ENCODE measurements around the gene ITPR1. TPM values are rescaled to one million over a fixed set of nuclear protein-coding genes. Genes with fewer than 3 reads are reported as not detected.

Gene ITPR1
- total RNA-seq, 2 experiments from 2014 or later, result 84.4 to 104 TPM

GRCh38 chr3:4795905-4796304 is 302.8 kb downstream of the ITPR1 start:
- H3K36me3 ChIP-seq (ENCODE audit: insufficient read depth, low read length), result peaks cover 34% of the 10 kb centered on the region
- H3K27ac ChIP-seq (ENCODE audit: low read depth, low read length, poor library complexity, severe bottlenecking), result no peak overlapping the region
- TF ChIP-seq CTCF (conservative IDR thresholded peaks at IDR 0.05; ENCODE audit: low read length), result no peak
- no peak for TF ChIP-seq EZH2phosphoT487 (IDR thresholded peaks at IDR 0.05; ENCODE audit: borderline replicate concordance, low read depth, low read length)
- H3K4me3 ChIP-seq (ENCODE audit: low read depth, low read length, poor library complexity, severe bottlenecking), result no peak overlapping the region
- no peaks in the 10 kb centered on the region for H3K4me1 ChIP-seq (ENCODE audit: insufficient read depth, low read length, poor library complexity, severe bottlenecking)
- no peaks in the 10 kb centered on the region for H3K9me2 ChIP-seq (ENCODE audit: insufficient read depth, low read length)
- no peaks in the 10 kb centered on the region for H3K9me3 ChIP-seq (ENCODE audit: low read length)
- no peak overlapping the region for H3K4me2 ChIP-seq (ENCODE audit: low read length)
- intact Hi-C loops (cut with micrococcal nuclease; ENCODE audit: unreplicated experiment), result no loop called here
- H3K79me2 ChIP-seq (ENCODE audit: insufficient read depth, low read depth, low read length), result no peaks in the 10 kb centered on the region
- H2AFZ ChIP-seq (ENCODE audit: low read length), result no peak overlapping the region
- no peaks in the 10 kb centered on the region for H4K20me1 ChIP-seq (ENCODE audit: insufficient read depth, low read length)
- DNase-seq (ENCODE audit: low spot score), result no peak
- POLR2A ChIA-PET, result interaction anchor here (0.6 to 0.7 kb wide), 3 partner anchors 120 to 1688 kb away, joined by 3 to 4 read pairs (median 3); no protein-coding TSS in a partner anchor
- CTCF ChIA-PET (ENCODE audit: unreplicated experiment), result no interaction called here
- no TSS peak for BruUV-seq (replicated peaks)

GRCh38 chr3:4797201-4797705 is 304.1 kb downstream of the ITPR1 start:
- intact Hi-C loops (cut with micrococcal nuclease; ENCODE audit: unreplicated experiment), result no loop called here

More at GRCh38 chr3:4797201-4797705, 304.1 kb downstream of the ITPR1 start:
- DNase-seq (ENCODE audit: low spot score), result no peak
- no peak overlapping the region for H2AFZ ChIP-seq (ENCODE audit: low read length)
- no peaks in the 10 kb centered on the region for H4K20me1 ChIP-seq (ENCODE audit: insufficient read depth, low read length)
- H3K36me3 ChIP-seq (ENCODE audit: insufficient read depth, low read length), result peaks cover 36% of the 10 kb centered on the region; the same call in 1 of the 2 replicates
- no peak overlapping the region for H3K4me3 ChIP-seq (ENCODE audit: low read depth, low read length, poor library complexity, severe bottlenecking)
- ChIA-PET CTCF (ENCODE audit: unreplicated experiment) (no interaction called here), POLR2A (interaction anchor here (1.1 kb wide), 1 partner anchor 13 kb away, joined by 5 read pairs; no protein-coding TSS in a partner anchor)
- no peaks in the 10 kb centered on the region for H3K9me3 ChIP-seq (ENCODE audit: low read length)
- no peak overlapping the region for H3K4me2 ChIP-seq (ENCODE audit: low read length)
- H3K4me1 ChIP-seq (ENCODE audit: insufficient read depth, low read length, poor library complexity, severe bottlenecking), result no peaks in the 10 kb centered on the region
- no peaks in the 10 kb centered on the region for H3K9me2 ChIP-seq (ENCODE audit: insufficient read depth, low read length)
- H3K27ac ChIP-seq (ENCODE audit: low read depth, low read length, poor library complexity, severe bottlenecking), result no peak overlapping the region
- TF ChIP-seq CTCF (conservative IDR thresholded peaks at IDR 0.05; ENCODE audit: low read length), result no peak
- no peak for TF ChIP-seq EZH2phosphoT487 (IDR thresholded peaks at IDR 0.05; ENCODE audit: borderline replicate concordance, low read depth, low read length)
- BruUV-seq (replicated peaks), result no TSS peak
- no peaks in the 10 kb centered on the region for H3K79me2 ChIP-seq (ENCODE audit: insufficient read depth, low read depth, low read length)
